Astrocyte (in vitro differentiated cells and primary cell): ENCODE data around the gene ARF3.

ENCODE experiments used
- CTCF ChIP-seq: IDR thresholded peaks from 2 replicates; pipeline ENCODE4 v1.5.1; 2011; ENCODE audit warnings: low read depth, mild to moderate bottlenecking, inconsistent platforms, low read length, moderate library complexity; ENCODE audit not compliant: insufficient read depth
- EZH2 ChIP-seq: IDR thresholded peaks from 2 replicates; pipeline ENCODE4 v1.6.1; 2012; ENCODE audit warnings: mild to moderate bottlenecking, low read length, inconsistent platforms; ENCODE audit not compliant: insufficient read depth

- TF ChIP-seq CTCF (no peak), EZH2 (no peak)
These were observed 56.0 kb downstream of the ARF3 start for GRCh38 chr12:48901278-48901677.
